ENCODE data around the gene VSTM4.

GRCh38 chr10:48983648-48984351 is 131.5 kb downstream of the VSTM4 start:
- TF ChIP-seq CTCF (IDR thresholded peaks at IDR 0.05): no peak
- no peak for TF ChIP-seq POLR2A (IDR thresholded peaks at IDR 0.05)
- no peak for TF ChIP-seq EP300 (IDR thresholded peaks at IDR 0.05)

Measured in suprapubic skin (tissue), 3 donors.